HepG2 (cell line): ENCODE measurements around the gene SLC2A4. TPM values are rescaled to one million over a fixed set of nuclear protein-coding genes. Genes with fewer than 3 reads are reported as not detected.

Source experiments
- DPF2 ChIP-seq: sonication (generic); formaldehyde crosslinking; IDR thresholded peaks from 2 replicates; pipeline ENCODE4 v1.4.0; 2020; ENCODE audit warnings: mild to moderate bottlenecking, low read depth, missing genetic modification reagents, borderline replicate concordance
- EED ChIP-seq: sonication (generic); formaldehyde crosslinking; IDR thresholded peaks from 2 replicates; pipeline ENCODE4 v1.5.0; 2020; ENCODE audit warnings: mild to moderate bottlenecking, missing genetic modification reagents
- NFATC3 ChIP-seq: sonication (generic); formaldehyde crosslinking; IDR thresholded peaks from 2 replicates; pipeline ENCODE4 v1.5.1; 2020; ENCODE audit warnings: mild to moderate bottlenecking, missing genetic modification reagents
- PAX8 ChIP-seq: sonication (generic); formaldehyde crosslinking; IDR thresholded peaks from 2 replicates; pipeline ENCODE4 v1.8.0; 2022; ENCODE audit warnings: mild to moderate bottlenecking, missing genetic modification reagents, borderline replicate concordance
- PHF21A ChIP-seq: sonication (generic); formaldehyde crosslinking; IDR thresholded peaks from 2 replicates; pipeline ENCODE4 v1.5.0; 2020; ENCODE audit warnings: mild to moderate bottlenecking, missing genetic modification reagents
- POLR2AphosphoS5 ChIP-seq: IDR thresholded peaks from 2 replicates; pipeline ENCODE4 v1.6.1; 2012; ENCODE audit warnings: low read depth, low read length
- PREB ChIP-seq: sonication (generic); formaldehyde crosslinking; IDR thresholded peaks from 2 replicates; pipeline ENCODE4 v1.4.0; 2020; ENCODE audit warnings: missing genetic modification reagents
- SIN3A ChIP-seq: IDR thresholded peaks from 2 replicates; pipeline ENCODE4 v1.6.1; 2011; ENCODE audit warnings: low read depth, mild to moderate bottlenecking, control low read depth, low read length, borderline replicate concordance
- UBTF ChIP-seq: sonication (generic); formaldehyde crosslinking; IDR thresholded peaks from 2 replicates; pipeline ENCODE4 v1.4.0; 2020; ENCODE audit warnings: mild to moderate bottlenecking, missing genetic modification reagents
- YEATS4 ChIP-seq: sonication (generic); formaldehyde crosslinking; IDR thresholded peaks from 2 replicates; pipeline ENCODE4 v1.4.0; 2020; ENCODE audit warnings: missing genetic modification reagents, borderline replicate concordance
- ZBTB42 ChIP-seq: sonication (generic); formaldehyde crosslinking; IDR thresholded peaks from 2 replicates; pipeline ENCODE4 v1.5.0; 2020; ENCODE audit warnings: mild to moderate bottlenecking, missing genetic modification reagents
- ZFP36 ChIP-seq: fragments of 150-350 bp; IDR thresholded peaks from 2 replicates; pipeline ENCODE4 v1.6.1; 2018; ENCODE audit warnings: borderline replicate concordance, low read length, low read depth; ENCODE audit not compliant: partially characterized antibody
- ZNF101 ChIP-seq: sonication (generic); formaldehyde crosslinking; IDR thresholded peaks from 2 replicates; pipeline ENCODE4 v1.4.0; 2020; ENCODE audit warnings: mild to moderate bottlenecking, low read depth, missing genetic modification reagents, borderline replicate concordance
- ZNF468 ChIP-seq: sonication (generic); formaldehyde crosslinking; IDR thresholded peaks from 2 replicates; pipeline ENCODE4 v1.8.0; 2022; ENCODE audit warnings: mild to moderate bottlenecking, moderate library complexity, missing genetic modification reagents
- ZNF572 ChIP-seq: sonication (generic); formaldehyde crosslinking; IDR thresholded peaks from 2 replicates; pipeline ENCODE4 v1.5.1; 2020; ENCODE audit warnings: mild to moderate bottlenecking, missing genetic modification reagents
- ZNF687 ChIP-seq: sonication (generic); formaldehyde crosslinking; IDR thresholded peaks from 2 replicates; pipeline ENCODE4 v1.5.1; 2020; ENCODE audit warnings: mild to moderate bottlenecking, missing genetic modification reagents, moderate library complexity
- ZNF770 ChIP-seq: sonication (generic); formaldehyde crosslinking; IDR thresholded peaks from 2 replicates; pipeline ENCODE4 v1.5.0; 2020; ENCODE audit warnings: mild to moderate bottlenecking, missing genetic modification reagents
- polyA plus RNA-seq, 8 experiments: library from polyadenylated mRNA; depleted of rRNA in 3 of 8; stranded (reverse) in 7 of 8; unstranded in 1 of 8; fragments of >200 nt; fragmentation: Illumina TruSeq in 4 of 8; extraction: Trizol in 4 of 8; gene quantifications; 2 replicates each; pipeline versions ENCODE4 v1.2.1 to v1.2.3, GENCODE V29; 2011 to 2016; ENCODE audit warnings: low read depth in 4 of 8, missing spikeins in 1 of 8, mixed read lengths in 1 of 8; ENCODE audit not compliant: insufficient read depth in 1 of 8
- total RNA-seq, 5 experiments: library from RNA; depleted of rRNA; stranded (reverse); fragments of >200 nt; fragmentation: Illumina TruSeq; extraction: Trizol; gene quantifications; 2 replicates each; pipeline ENCODE4 v1.2.3, GENCODE V29; 2016; ENCODE audit warnings: low read depth in 1 of 5

Gene SLC2A4
- total and polyA plus RNA-seq, 2 of the 13 experiments (the other 11 are each of a cell fraction or from before 2014, with no cell fraction given), result 4.9 to 5.8 TPM

GRCh38 chr17:7292729-7293128, 11.2 kb downstream of the SLC2A4 start (continued):
- TF ChIP-seq ZNF101 (CRISPR knock-in tag) (no peak), ZFP36 (no peak), PAX8 (CRISPR knock-in tag) (no peak), POLR2AphosphoS5 (no peak), PHF21A (no peak), ZNF770 (CRISPR knock-in tag) (no peak), EED (no peak), NFATC3 (CRISPR knock-in tag) (no peak), DPF2 (CRISPR knock-in tag) (no peak), PREB (CRISPR knock-in tag) (no peak), ZBTB42 (no peak), ZNF468 (CRISPR knock-in tag) (no peak), YEATS4 (no peak), ZNF572 (CRISPR knock-in tag) (no peak), UBTF (CRISPR knock-in tag) (peak; percentile 36; the same call in 1 of the 2 replicates), ZNF687 (CRISPR knock-in tag) (peak; percentile 39; the same call in 1 of the 2 replicates), SIN3A (no peak)
